IPS-18c (cell line): ENCODE results near the gene APOA1.

Source experiments
- H3K4me3 ChIP-seq: 2 replicates; pipeline ENCODE4 v1.7.0; 2013; ENCODE audit warnings: low read depth, mild to moderate bottlenecking, low read length, moderate library complexity; ENCODE audit not compliant: insufficient read depth
- H3K9me3 ChIP-seq: one replicate; pipeline ENCODE4 v1.6.1; 2013; ENCODE audit warnings: mild to moderate bottlenecking, low read length, moderate library complexity; ENCODE audit not compliant: control insufficient read depth, insufficient read depth

APOA1 gene

GRCh38 chr11:116828632-116829524, 8.5 kb downstream of the APOA1 start:
- peaks cover 3% of the 10 kb centered on the region for H3K9me3 ChIP-seq
- no peak overlapping the region for H3K4me3 ChIP-seq

GRCh38 chr11:116827461-116827860, 10.0 kb downstream of the APOA1 start:
- Histone ChIP-seq H3K9me3 (no peaks in the 10 kb centered on the region), H3K4me3 (no peak overlapping the region)

GRCh38 chr11:116826751-116827431, 10.5 kb downstream of the APOA1 start:
- Histone ChIP-seq H3K9me3 (no peaks in the 10 kb centered on the region), H3K4me3 (no peak overlapping the region)

- no peak overlapping the region for H3K4me3 ChIP-seq
These were observed 11.3 kb downstream of the APOA1 start for GRCh38 chr11:116825854-116826750.

GRCh38 chr11:116825434-116825833, 12.0 kb downstream of the APOA1 start:
- H3K4me3 ChIP-seq = no peak overlapping the region
- no peaks in the 10 kb centered on the region for H3K9me3 ChIP-seq

More at GRCh38 chr11:116825854-116826750, 11.3 kb downstream of the APOA1 start:
- H3K9me3 ChIP-seq = no peaks in the 10 kb centered on the region

- Histone ChIP-seq H3K4me3 (no peak within 1 kb of the TSS), H3K9me3 (no peaks in the 10 kb centered on the region)
These were observed 14.2 kb downstream of the APOA1 start, which contains the start of gene APOA4 for GRCh38 chr11:116823031-116823843. Gene APOA4 (minus strand): TSS chr11:116823304. CDS start chr11:116823191, 113 bp downstream.

- Histone ChIP-seq H3K4me3 (no peak overlapping the region), H3K9me3 (no peaks in the 10 kb centered on the region)
These were observed 14.8 kb downstream of the APOA1 start for GRCh38 chr11:116822575-116822974.

GRCh38 chr11:116821050-116821918, 16.1 kb downstream of the APOA1 start:
- no peak overlapping the region for H3K4me3 ChIP-seq

GRCh38 chr11:116819049-116819448, 18.4 kb downstream of the APOA1 start:
- Histone ChIP-seq H3K4me3 (no peak overlapping the region), H3K9me3 (no peaks in the 10 kb centered on the region)

More at GRCh38 chr11:116821050-116821918, 16.1 kb downstream of the APOA1 start:
- no peaks in the 10 kb centered on the region for H3K9me3 ChIP-seq

- no peaks in the 10 kb centered on the region for H3K9me3 ChIP-seq
- no peak overlapping the region for H3K4me3 ChIP-seq
These were observed 22.9 kb downstream of the APOA1 start for GRCh38 chr11:116814502-116814901.

- Histone ChIP-seq H3K9me3 (no peaks in the 10 kb centered on the region), H3K4me3 (no peak overlapping the region)
These were observed 23.5 kb downstream of the APOA1 start for GRCh38 chr11:116813781-116814471.

- Histone ChIP-seq H3K9me3 (no peaks in the 10 kb centered on the region), H3K4me3 (no peak overlapping the region)
These were observed 24.3 kb downstream of the APOA1 start for GRCh38 chr11:116813170-116813569.

GRCh38 chr11:116812109-116812508, 25.3 kb downstream of the APOA1 start:
- no peak overlapping the region for H3K4me3 ChIP-seq
- peaks cover 4% of the 10 kb centered on the region for H3K9me3 ChIP-seq

- H3K9me3 ChIP-seq = peaks cover 4% of the 10 kb centered on the region
- H3K4me3 ChIP-seq = no peak overlapping the region
These were observed 26.2 kb downstream of the APOA1 start for GRCh38 chr11:116811194-116811593.
